Measurements from ENCODE around the gene WDR3. TPM values are rescaled to one million over a fixed set of nuclear protein-coding genes. Genes with fewer than 3 reads are reported as not detected.

Gene WDR3
- total and polyA plus RNA-seq, 2 experiments from 2014 or later, result 26.2 to 38.7 TPM

DNA sequence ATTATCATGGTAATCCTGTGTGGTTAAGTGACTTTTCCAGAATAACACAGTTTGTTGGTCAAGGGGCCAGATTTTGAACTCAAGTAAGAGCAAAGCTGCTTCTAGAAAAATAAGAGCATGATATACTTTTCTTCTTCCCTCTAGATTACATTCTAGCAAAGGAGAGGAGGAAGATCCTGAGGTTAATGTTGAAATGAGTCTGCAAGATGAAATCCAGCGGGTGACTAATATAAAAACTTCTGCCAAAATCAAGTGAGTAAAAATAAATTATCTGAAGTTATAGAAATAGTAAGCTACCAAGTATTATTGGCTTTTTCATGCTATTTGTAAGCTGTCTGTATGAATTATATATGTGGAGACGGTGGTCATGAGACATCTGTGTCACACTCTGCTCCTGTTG is 12.8 kb downstream of the WDR3 start:
- ATAC-seq (no peak), DNase-seq (ENCODE audit: low spot score) (no peak)
- Mint-ChIP-seq H3K4me3 (no peak overlapping the region), H3K27ac (no peak overlapping the region), H3K27me3 (ENCODE audit: insufficient read depth, low read depth, poor library complexity) (no peaks in the 10 kb centered on the region), H3K9me3 (no peaks in the 10 kb centered on the region), H3K4me1 (no peaks in the 10 kb centered on the region), H3K36me3 (ENCODE audit: low read depth) (peaks cover 79% of the 10 kb centered on the region)
- Histone ChIP-seq H3K36me3 (ENCODE audit: insufficient read depth) (peaks cover 74% of the 10 kb centered on the region), H4K20me1 (replicated peaks; ENCODE audit: insufficient read depth) (peaks cover 13% of the 10 kb centered on the region), H3K27me3 (ENCODE audit: insufficient read depth) (no peaks in the 10 kb centered on the region), H3F3A (replicated peaks; ENCODE audit: low read depth) (no peaks in the 10 kb centered on the region), H3K4me1 (ENCODE audit: insufficient read depth) (no peaks in the 10 kb centered on the region), H3K79me2 (replicated peaks; ENCODE audit: insufficient read depth) (no peaks in the 10 kb centered on the region), H2AFZ (no peak overlapping the region), H3K27ac (ENCODE audit: low read depth) (no peak overlapping the region), H3K9me2 (ENCODE audit: insufficient read depth) (no peaks in the 10 kb centered on the region), H3K4me3 (no peak overlapping the region), H3K4me2 (no peak overlapping the region)
- TF ChIP-seq, protein P1, sequence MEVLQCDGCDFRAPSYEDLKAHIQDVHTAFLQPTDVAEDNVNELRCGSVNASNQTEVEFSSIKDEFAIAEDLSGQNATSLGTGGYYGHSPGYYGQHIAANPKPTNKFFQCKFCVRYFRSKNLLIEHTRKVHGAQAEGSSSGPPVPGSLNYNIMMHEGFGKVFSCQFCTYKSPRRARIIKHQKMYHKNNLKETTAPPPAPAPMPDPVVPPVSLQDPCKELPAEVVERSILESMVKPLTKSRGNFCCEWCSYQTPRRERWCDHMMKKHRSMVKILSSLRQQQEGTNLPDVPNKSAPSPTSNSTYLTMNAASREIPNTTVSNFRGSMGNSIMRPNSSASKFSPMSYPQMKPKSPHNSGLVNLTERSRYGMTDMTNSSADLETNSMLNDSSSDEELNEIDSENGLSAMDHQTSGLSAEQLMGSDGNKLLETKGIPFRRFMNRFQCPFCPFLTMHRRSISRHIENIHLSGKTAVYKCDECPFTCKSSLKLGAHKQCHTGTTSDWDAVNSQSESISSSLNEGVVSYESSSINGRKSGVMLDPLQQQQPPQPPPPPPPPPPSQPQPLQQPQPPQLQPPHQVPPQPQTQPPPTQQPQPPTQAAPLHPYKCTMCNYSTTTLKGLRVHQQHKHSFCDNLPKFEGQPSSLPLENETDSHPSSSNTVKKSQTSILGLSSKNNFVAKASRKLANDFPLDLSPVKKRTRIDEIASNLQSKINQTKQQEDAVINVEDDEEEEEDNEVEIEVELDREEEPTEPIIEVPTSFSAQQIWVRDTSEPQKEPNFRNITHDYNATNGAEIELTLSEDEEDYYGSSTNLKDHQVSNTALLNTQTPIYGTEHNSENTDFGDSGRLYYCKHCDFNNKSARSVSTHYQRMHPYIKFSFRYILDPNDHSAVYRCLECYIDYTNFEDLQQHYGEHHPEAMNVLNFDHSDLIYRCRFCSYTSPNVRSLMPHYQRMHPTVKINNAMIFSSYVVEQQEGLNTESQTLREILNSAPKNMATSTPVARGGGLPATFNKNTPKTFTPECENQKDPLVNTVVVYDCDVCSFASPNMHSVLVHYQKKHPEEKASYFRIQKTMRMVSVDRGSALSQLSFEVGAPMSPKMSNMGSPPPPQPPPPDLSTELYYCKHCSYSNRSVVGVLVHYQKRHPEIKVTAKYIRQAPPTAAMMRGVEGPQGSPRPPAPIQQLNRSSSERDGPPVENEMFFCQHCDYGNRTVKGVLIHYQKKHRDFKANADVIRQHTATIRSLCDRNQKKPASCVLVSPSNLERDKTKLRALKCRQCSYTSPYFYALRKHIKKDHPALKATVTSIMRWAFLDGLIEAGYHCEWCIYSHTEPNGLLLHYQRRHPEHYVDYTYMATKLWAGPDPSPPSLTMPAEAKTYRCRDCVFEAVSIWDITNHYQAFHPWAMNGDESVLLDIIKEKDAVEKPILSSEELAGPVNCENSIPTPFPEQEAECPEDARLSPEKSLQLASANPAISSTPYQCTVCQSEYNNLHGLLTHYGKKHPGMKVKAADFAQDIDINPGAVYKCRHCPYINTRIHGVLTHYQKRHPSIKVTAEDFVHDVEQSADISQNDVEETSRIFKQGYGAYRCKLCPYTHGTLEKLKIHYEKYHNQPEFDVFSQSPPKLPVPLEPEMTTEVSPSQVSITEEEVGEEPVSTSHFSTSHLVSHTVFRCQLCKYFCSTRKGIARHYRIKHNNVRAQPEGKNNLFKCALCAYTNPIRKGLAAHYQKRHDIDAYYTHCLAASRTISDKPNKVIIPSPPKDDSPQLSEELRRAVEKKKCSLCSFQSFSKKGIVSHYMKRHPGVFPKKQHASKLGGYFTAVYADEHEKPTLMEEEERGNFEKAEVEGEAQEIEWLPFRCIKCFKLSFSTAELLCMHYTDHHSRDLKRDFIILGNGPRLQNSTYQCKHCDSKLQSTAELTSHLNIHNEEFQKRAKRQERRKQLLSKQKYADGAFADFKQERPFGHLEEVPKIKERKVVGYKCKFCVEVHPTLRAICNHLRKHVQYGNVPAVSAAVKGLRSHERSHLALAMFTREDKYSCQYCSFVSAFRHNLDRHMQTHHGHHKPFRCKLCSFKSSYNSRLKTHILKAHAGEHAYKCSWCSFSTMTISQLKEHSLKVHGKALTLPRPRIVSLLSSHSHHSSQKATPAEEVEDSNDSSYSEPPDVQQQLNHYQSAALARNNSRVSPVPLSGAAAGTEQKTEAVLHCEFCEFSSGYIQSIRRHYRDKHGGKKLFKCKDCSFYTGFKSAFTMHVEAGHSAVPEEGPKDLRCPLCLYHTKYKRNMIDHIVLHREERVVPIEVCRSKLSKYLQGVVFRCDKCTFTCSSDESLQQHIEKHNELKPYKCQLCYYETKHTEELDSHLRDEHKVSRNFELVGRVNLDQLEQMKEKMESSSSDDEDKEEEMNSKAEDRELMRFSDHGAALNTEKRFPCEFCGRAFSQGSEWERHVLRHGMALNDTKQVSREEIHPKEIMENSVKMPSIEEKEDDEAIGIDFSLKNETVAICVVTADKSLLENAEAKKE (CRISPR knock-in tag; IDR thresholded peaks at IDR 0.05), result no peak
- TF ChIP-seq CREB1 (CRISPR knock-in tag; IDR thresholded peaks at IDR 0.05; ENCODE audit: low read depth) (no peak), NANOG (IDR thresholded peaks at IDR 0.05; ENCODE audit: borderline replicate concordance) (no peak), JUNB (IDR thresholded peaks at IDR 0.05; ENCODE audit: unreplicated experiment) (no peak), EZH2phosphoT487 (IDR thresholded peaks at IDR 0.05; ENCODE audit: unreplicated experiment) (no peak), ZNF331 (CRISPR knock-in tag; IDR thresholded peaks at IDR 0.05; ENCODE audit: low read depth) (no peak), EZH2 (IDR thresholded peaks at IDR 0.05; ENCODE audit: low read depth, unreplicated experiment) (no peak), ZNF114 (CRISPR knock-in tag; IDR thresholded peaks at IDR 0.05) (no peak), STAT1 (IDR thresholded peaks at IDR 0.05; ENCODE audit: unreplicated experiment) (no peak), POLR2AphosphoS5 (IDR thresholded peaks at IDR 0.05; ENCODE audit: low read depth) (no peak)
- TF ChIP-seq, protein P2, sequence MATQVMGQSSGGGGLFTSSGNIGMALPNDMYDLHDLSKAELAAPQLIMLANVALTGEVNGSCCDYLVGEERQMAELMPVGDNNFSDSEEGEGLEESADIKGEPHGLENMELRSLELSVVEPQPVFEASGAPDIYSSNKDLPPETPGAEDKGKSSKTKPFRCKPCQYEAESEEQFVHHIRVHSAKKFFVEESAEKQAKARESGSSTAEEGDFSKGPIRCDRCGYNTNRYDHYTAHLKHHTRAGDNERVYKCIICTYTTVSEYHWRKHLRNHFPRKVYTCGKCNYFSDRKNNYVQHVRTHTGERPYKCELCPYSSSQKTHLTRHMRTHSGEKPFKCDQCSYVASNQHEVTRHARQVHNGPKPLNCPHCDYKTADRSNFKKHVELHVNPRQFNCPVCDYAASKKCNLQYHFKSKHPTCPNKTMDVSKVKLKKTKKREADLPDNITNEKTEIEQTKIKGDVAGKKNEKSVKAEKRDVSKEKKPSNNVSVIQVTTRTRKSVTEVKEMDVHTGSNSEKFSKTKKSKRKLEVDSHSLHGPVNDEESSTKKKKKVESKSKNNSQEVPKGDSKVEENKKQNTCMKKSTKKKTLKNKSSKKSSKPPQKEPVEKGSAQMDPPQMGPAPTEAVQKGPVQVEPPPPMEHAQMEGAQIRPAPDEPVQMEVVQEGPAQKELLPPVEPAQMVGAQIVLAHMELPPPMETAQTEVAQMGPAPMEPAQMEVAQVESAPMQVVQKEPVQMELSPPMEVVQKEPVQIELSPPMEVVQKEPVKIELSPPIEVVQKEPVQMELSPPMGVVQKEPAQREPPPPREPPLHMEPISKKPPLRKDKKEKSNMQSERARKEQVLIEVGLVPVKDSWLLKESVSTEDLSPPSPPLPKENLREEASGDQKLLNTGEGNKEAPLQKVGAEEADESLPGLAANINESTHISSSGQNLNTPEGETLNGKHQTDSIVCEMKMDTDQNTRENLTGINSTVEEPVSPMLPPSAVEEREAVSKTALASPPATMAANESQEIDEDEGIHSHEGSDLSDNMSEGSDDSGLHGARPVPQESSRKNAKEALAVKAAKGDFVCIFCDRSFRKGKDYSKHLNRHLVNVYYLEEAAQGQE (IDR thresholded peaks at IDR 0.05; ENCODE audit: unreplicated experiment), result no peak
- TF ChIP-seq, protein P3, sequence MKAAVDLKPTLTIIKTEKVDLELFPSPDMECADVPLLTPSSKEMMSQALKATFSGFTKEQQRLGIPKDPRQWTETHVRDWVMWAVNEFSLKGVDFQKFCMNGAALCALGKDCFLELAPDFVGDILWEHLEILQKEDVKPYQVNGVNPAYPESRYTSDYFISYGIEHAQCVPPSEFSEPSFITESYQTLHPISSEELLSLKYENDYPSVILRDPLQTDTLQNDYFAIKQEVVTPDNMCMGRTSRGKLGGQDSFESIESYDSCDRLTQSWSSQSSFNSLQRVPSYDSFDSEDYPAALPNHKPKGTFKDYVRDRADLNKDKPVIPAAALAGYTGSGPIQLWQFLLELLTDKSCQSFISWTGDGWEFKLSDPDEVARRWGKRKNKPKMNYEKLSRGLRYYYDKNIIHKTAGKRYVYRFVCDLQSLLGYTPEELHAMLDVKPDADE (IDR thresholded peaks at IDR 0.05), result no peak
- TF ChIP-seq, protein P4, sequence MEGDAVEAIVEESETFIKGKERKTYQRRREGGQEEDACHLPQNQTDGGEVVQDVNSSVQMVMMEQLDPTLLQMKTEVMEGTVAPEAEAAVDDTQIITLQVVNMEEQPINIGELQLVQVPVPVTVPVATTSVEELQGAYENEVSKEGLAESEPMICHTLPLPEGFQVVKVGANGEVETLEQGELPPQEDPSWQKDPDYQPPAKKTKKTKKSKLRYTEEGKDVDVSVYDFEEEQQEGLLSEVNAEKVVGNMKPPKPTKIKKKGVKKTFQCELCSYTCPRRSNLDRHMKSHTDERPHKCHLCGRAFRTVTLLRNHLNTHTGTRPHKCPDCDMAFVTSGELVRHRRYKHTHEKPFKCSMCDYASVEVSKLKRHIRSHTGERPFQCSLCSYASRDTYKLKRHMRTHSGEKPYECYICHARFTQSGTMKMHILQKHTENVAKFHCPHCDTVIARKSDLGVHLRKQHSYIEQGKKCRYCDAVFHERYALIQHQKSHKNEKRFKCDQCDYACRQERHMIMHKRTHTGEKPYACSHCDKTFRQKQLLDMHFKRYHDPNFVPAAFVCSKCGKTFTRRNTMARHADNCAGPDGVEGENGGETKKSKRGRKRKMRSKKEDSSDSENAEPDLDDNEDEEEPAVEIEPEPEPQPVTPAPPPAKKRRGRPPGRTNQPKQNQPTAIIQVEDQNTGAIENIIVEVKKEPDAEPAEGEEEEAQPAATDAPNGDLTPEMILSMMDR (conservative IDR thresholded peaks at IDR 0.05; ENCODE audit: low read depth in 2 of 2), result no peak

Data from GM23338 (cell line).